GM18861 (cell line): ENCODE data around the gene SLC25A18.
"Not testable (repeated sequence)": the region's sequence is repeated elsewhere in the genome, so short reads cannot be mapped to it uniquely, and the experiment has no call there.

Experiments
- ATAC-seq: cut with Tn5 transposase; IDR thresholded peaks from one replicate; pipeline ENCODE4 v1.9.1; 2021; ENCODE audit not compliant: unreplicated experiment

Gene SLC25A18

DNA sequence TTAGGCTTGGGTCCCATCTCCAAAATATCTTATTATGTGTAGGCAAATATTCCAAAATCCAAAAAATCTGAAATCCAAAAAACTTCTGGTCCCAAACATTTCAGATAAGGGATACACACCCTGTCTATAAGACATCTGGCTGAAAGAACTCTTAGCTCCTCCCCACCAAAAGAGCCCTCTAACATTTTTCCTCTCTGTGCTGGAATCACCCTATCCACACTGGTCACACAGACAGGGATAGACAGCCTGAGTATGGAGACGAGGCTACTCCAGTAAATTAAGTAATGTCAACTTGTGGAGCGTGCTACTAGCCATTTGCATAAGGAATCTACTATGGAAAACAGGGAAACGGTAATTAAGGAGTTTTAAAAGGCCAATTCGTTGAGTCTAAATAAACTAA lies 40.4 kb downstream of the SLC25A18 start:
- ATAC-seq = no peak

DNA sequence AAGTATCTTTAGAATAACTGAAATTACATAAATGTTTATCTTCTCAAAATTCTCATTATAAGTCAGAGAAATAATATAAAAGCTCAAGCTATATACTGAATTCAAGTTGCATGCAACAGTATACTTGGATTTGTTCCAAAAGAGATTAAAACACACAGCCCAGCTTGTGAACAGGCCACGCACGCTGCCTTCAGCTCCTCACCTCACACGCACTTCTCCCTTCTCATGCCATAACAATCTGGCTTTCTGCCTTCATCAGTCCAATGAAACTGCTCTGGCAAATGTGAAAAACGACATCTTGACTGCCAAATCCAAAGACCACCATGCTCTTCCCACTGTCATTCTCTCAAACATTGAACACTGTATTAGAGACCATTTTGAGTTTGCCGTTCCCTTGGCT lies 43.2 kb downstream of the SLC25A18 start:
- no peak for ATAC-seq

DNA sequence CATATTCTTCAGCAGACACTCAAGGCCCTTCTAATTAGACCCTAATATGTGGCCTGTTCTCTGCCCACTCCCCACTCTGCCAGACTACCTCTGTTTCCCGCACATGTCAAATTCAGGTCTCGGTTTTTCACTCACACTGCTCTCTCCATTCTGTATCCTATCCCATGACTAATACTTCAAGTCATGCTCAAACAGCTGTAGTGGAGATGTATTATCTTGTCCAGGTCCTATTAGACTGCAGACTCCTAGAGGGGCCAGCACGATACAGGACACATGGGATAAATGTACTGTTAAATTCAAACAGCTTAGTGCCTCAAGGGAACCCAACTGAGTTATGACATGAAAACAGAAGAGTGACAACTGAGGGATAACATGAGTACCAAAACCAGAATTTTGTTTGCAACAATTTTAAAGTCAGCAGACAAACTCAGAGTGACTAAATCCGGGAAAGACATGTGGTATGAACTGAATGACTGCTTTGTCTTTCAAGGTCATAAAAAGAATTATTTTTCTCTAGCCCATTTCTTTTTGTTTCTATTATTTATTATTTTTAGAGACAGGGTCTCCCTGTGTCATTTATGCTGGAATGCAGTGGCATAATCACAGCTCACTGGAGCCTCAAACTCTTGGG lies 44.7 kb downstream of the SLC25A18 start:
- no peak for ATAC-seq

DNA sequence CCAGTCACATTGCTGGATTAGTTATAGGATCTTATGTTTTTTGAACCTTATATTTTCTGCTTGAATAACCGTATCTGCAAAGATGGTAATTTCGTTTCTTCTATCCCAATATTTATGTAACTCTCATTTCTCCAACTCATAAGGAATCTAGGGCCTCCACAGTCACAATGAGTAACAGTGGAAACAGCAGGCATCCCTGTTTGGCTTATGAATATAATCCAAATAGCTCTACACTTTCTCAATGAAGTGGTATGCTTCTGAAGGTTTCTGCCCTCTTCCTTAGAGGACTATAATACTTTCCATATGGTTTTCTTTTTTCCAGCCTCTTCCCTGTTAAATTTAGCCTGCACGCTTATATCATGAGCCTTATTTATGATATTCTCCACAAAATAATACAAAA lies 48.8 kb downstream of the SLC25A18 start:
- no peak for ATAC-seq

DNA sequence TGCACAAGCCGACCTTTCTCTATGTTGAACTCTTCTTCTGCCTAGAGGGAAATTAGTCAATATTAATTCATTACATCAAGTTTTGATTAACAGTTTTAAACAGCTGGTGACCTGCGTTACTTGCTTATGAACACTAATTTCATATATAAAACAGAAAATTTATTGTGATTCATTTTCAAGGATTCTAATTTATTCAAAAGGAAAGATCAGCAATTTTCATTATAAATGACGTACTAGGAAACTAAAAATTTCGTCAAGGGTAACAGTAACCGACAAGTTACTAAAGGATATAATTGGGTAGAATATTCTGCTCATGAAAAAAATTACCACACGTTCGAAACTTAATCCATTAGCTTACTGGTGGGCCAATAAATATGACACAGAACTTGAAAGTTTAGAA lies 50.0 kb downstream of the SLC25A18 start:
- ATAC-seq = no peak

DNA sequence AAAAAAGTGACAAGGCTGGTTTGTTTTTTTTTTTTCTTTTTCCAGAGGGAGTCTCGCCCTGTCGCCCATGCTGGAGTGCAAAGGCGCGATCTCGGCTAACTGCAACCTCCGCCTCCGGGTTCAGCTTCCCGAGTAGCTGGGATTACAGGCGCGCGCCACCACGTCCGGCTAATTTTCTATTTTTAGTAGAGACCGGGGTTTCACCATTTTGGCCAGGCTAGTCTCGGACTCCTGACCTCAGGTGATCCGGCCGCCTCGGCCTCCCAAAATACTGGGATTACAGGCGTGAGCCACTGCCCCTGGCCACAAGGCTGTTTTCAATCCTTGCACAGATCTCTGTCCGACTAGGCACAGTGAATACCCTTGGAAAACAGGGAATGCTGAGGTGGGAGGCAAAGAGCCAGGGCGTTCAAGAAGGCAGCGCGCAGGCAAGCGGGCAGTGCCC lies 64.7 kb downstream of the SLC25A18 start:
- no peak for ATAC-seq

DNA sequence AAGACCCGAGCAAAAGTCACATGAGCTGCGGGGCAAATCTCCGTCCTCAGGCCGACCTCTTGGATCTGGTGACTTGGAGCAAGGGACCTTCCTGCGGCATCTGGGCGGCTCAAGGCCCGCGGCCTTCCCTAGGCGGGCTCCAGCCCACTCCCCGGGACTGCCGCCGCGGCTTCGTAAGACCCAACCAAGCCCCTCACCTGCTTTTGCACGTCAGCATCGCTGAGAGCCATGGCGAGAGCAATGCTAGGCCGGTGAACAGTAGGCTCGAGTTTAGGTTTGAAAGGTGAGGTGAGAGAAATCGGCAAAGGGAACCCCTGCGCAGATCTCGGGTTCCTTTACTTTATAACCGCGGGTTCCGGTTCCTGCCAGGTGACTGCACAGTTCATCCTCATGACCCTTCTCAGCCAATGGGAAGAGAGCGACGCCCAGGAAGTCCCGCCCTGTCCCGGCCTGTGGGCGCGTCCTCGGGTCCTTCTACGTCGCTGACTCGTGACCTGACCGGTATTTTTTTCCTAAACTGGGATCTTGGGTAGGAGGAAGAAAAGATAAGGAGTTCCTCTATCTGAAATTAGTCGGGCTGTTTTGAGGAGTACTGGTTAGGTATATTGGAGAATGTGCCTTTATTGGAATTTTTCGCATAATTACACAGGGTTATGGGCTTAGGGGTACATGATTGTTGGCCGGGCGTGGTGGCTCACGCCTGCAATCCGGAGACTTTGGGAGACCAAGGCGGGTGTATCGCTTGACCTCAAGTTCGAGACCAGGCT lies 65.3 kb downstream of the SLC25A18 start, which contains the start of gene ATP6V1E1:
TSS of gene ATP6V1E1 (minus strand) at position 344 of the 767 bp plus-strand sequence. CDS start at position 230, 114 bp downstream.
- peak; percentile 89 for ATAC-seq

DNA sequence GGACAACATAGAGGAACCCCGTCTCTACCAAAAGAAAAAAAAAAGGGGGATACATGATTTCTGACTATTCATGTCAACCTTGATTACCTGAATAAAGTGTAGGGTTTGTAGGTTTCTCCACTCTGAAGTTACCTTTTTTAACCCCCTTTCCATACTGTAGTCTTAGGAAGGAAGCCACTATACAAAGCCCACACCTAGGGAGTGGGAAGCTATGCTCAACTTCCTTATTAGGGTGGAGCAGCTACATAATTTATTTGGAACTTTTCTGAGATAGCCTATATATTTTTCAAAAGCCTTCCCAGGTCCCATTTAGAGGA lies 65.8 kb downstream of the SLC25A18 start:
- ATAC-seq = no peak

DNA sequence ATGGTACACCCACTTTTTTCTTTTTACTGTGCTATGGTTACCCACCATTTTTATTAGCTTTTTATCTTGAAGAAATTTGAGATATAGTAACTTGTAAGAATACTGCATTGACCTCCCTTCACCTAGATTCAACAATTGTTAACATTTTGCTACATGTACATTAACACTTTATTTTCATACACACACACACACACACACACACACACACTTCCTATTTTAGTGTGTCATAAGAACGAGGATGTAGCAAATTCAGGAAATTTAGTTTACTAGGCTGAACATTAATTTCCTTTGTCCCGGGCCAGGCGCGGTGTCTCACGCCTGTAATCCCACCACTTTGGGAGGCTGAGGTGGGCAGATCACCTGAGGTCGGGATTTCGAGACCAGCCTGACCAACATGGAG lies 66.3 kb downstream of the SLC25A18 start:
- ATAC-seq = no peak

DNA sequence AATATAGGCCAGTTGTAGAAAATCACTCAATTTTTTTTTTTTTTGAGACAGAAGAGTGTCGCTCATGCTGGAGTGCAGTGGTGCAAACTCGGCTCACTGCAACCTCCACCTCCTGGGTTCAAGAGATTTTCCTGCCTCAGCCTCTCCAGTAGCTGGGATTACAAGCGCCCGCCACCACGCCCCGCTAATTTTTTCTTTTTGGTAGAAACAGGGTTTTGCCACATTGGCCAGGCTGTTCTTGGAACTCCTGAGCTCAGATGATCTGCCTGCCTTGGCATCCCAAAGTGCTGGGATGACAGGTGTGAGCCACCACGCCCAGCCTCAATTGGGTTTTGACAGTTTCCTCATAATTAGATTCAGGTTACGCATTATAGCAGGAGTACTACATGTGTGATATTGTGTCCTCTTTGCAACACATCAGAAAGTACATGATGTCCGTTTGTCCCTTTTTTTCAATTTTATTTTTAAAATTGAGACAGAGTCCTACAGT lies 67.8 kb downstream of the SLC25A18 start:
- no peak for ATAC-seq

DNA sequence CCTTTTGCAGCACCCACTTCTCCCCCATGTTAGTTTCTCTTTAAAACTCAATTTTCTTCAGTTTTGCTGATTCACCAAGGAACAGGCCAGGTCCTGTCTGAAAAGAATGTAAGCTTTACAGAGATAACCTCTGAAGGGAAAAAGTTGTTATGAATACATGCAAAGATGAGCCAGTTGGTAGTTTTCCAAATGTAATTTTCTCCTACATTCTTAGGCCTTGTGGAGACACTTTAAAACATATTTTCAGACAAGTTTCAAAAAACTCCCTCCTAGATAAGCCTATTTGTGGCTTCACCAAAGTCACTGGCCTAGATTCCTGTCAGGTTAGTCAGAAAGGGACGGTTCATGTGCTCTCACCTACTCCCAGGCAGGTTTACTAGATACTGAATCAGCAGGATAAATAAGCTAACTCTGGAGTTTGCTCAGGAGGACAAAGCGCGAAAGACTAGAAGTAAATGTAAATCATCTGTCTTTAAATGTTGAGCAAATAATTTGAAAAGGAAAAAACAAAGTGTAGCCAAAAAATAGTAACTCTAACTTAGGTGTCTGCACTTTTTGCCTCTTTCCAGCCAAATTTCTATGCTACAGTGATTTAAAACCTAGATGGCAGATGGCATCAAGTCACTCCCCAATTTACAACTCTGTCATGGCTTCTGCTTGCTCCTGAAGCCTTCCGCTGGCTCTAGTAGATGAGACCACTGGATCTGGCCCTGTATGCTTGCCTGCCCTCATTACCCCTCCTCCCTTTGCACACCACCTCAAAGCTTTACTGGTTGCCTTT lies 70.1 kb downstream of the SLC25A18 start:
- no peak for ATAC-seq

DNA sequence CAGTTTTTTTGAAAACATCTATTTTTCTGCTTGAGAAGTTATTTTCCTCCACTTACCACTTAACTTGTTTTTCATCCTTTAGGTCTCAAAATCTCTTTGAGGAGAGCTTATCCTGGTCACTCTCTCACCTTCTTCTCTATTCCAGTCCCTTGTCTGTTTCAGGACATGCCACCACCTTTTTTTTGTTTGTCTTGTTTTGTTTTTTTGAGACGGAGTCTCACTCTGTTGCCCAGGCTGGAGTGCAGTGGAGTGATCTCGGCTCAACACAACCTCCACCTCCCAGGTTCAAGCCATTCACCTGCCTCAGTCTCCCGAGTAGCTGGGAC lies 70.7 kb downstream of the SLC25A18 start:
- no peak for ATAC-seq

DNA sequence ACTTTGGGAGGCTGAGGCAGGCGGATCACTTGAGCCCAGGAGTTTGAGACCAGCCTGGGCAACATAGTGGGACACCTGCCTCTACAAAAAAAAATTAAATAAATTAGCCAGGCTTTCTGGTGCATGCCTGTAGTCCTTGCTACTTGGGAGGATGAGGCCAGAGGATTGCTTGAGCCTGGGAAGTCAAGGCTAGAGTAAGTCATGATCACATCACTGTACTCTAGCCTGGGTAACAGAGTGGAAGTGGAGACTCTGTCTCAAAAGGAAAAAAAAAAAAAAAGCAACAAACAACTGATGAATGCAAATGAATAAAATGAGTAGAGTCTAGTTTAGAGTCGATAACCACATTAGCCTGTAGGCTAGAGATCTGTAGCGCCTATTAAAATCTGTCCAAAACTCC lies 71.4 kb downstream of the SLC25A18 start:
- no peak for ATAC-seq

DNA sequence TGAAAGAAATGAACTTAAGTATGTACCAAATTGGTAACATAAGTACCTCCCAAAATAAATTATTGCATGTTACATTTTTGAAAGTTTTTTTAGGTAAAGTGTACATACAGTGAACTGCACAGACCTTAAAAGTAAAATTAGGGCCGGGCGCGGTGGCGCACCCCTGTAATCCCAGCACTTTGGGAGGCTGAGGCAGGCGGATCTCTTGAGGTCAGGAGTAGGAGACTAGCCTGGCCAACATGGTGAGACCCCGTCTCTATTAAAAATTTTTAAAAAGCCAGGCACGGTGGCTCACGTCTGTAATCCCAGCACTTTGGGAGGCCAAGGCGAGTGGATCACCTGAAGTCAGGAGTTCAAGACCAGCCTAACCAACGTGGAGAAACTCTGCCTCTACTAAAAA lies 73.6 kb downstream of the SLC25A18 start:
- ATAC-seq = not testable (repeated sequence)

DNA sequence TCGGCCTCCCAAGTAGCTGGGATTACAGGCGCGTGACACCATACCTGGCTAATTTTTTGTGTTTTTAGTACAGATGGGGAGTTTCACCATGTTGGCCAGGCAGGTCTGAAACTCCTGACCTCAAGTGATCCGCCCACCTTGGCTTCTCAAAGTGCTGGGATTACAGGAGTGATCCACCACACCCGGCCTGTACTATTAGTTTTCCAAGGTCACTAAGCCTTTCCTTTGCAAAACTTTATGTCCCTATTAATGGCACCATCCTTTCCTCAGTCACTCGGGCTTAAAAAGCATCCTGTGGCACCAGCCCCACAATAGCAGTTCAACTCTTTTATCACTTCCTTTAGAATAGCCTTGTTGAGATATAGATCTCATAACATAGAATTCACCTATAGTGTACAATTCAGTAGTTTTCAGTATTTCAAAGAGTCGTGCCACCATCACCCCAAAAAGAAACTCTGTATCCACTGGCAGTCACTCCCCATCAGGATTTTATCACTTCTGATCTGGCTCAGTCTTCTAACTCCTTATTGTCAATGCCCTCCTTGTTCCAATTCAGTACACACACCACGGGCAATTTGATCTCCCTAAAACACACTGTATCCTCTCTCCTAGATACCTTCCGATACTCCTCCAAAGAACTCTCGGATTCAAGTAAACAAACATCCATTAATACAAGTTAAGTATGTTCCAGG lies 74.3 kb downstream of the SLC25A18 start:
- no peak for ATAC-seq

DNA sequence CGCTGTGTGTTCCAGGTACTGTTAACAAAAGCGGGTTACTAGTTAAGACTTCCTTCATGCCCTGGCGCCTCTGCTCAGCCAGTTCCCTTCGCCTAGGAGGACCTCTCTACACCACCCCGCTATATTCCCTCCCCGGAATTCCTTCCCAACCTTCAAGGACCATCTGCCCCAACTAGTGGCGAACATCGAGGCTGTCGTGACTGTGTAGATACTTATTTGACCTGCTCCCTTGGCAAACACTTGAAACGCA lies 74.8 kb downstream of the SLC25A18 start:
- peak; percentile 13 for ATAC-seq

DNA sequence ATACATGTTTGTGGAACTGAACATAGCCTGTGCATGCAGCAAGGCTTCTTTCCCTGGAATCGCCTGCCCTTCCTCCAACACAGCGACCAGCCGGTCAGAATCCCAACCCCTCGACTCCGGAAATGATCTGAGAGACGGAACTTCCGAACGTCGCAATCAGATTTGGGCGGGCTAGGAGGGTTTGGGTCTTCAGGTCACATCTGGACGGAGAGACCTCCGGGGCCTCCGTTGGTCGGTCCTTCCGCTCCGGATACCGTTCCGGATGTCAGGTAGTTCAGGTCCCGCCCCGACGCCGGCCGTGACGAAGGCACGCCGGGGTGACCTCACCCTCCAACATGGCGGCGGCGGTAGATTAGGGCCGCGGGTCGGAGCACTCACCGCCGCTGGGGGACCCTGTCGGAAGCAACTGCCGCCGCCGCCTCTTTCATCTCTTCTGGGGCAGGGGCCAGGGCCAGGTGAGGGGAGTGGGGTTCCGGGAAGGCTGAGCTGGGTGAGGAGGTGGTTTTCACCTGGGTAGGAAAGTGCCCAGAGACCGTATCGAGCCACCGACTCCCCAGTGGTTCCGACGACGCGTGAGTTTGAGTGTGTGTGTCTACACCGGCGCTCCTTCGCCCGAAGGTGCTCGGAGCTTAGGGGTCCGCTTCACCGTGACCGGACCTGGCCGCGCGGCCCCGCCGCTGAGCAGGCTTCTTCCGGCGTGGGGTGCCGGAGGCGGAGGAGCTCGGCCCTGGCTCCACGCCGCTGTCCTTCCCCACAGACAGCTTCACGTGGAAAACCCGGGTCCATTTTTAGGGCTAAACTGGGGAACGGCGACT lies 75.3 kb downstream of the SLC25A18 start, which contains the start of gene BCL2L13:
TSS of gene BCL2L13 (plus strand) at position 326 of the 815 bp plus-strand sequence. CDS start 16,955 bp downstream, outside the sequence.
- peak; percentile 88 for ATAC-seq

DNA sequence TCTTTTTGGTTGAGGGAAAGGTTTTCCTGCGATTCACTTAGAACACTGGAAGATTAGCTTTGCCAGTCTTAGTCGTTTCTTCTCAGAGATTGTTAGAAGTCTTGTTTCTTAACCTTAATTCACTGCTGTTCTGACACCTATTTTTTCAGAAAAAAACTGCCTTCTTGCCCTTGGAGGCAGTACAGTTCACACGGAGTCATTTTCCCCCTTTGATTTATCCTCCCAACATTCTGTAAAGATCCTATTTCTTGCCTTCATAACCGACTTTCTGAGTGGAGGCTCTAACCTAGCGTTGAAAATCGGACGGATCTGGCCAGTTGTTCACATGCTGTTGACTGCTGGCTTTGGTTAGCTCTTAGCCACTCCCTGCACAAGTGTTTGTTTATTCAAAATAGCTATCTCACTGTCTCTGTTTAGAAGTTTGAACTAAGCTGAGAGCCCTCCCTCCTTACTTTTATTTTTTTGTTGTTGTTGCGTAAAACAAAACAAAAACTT lies 76.0 kb downstream of the SLC25A18 start:
- peak; percentile 33 for ATAC-seq
